ENCODE measurements around the gene MAPKAPK5. TPM values are rescaled to one million over a fixed set of nuclear protein-coding genes. Genes with fewer than 3 reads are reported as not detected.

MAPKAPK5 gene
- total RNA-seq, 1 experiment from 2014 or later: 85.7 TPM

DNA sequence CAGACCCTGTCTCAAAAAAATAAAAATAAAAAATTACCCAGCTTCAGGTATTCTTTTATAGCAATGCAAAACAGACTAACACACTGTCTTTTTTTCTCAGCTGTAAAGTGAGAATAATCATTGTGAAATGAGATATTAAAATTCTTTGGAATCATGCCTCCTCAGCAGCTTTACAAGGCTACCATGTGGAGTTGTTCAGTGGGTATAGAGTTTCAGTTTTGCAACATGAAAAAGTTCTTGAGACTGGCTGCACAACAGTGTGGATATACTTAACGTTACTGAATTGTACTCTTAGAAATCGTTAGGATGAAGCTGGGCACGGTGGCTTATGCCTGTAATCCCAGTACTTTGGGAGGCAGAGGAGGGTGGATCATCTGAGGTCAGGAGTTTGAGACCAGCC, 15.7 kb upstream of the MAPKAPK5 start:
- H2BK12ac ChIP-seq (ENCODE audit: insufficient read length, low read depth, low read length): no peak overlapping the region
- WGBS (ENCODE audit: extremely low coverage, insufficient read length, low lambda C conversion rate): no CpG with 5 or more reads among the region's 3 CpGs
- no peak overlapping the region for H3K56ac ChIP-seq (ENCODE audit: insufficient read length, low read depth, low read length)
- H3K9me3 Mint-ChIP-seq: peaks cover 0 to 11% of the 10 kb centered on the region in 2 experiments; a peak in 3 of 5 replicates
- H2BK20ac ChIP-seq (ENCODE audit: low read depth, low read length, poor library complexity, severe bottlenecking): no peak overlapping the region
- no peak overlapping the region for H3K18ac ChIP-seq (ENCODE audit: insufficient read length, low read depth, low read length)
- no peak overlapping the region for H3K4me2 ChIP-seq (ENCODE audit: insufficient read depth, insufficient read length, low read length)
- H3K9ac ChIP-seq (ENCODE audit: extremely low read depth, insufficient read length, low read length): no peak overlapping the region
- DNase-seq: no peak
- H3K14ac ChIP-seq (ENCODE audit: insufficient read depth, low read length): no peak overlapping the region
- H3K23ac ChIP-seq (ENCODE audit: insufficient read length, low read depth, low read length): no peak overlapping the region
- H3K27me3 Mint-ChIP-seq (ENCODE audit: low read depth): peaks cover 2% of the 10 kb centered on the region; the same call in 1 of the 2 replicates
- no peaks in the 10 kb centered on the region for H3K79me1 ChIP-seq (ENCODE audit: insufficient read depth, low read depth, low read length, poor library complexity, severe bottlenecking)
- no peak overlapping the region for H4K5ac ChIP-seq (ENCODE audit: insufficient read length, low read depth, low read length)
- H3K79me2 ChIP-seq (ENCODE audit: insufficient read depth, low read length): no peaks in the 10 kb centered on the region
- no peak overlapping the region for H3T11ph ChIP-seq (ENCODE audit: low read length)
- no peaks in the 10 kb centered on the region for H4K20me1 ChIP-seq (ENCODE audit: control insufficient read depth, insufficient read depth, insufficient read length)
- TF ChIP-seq, protein P1, sequence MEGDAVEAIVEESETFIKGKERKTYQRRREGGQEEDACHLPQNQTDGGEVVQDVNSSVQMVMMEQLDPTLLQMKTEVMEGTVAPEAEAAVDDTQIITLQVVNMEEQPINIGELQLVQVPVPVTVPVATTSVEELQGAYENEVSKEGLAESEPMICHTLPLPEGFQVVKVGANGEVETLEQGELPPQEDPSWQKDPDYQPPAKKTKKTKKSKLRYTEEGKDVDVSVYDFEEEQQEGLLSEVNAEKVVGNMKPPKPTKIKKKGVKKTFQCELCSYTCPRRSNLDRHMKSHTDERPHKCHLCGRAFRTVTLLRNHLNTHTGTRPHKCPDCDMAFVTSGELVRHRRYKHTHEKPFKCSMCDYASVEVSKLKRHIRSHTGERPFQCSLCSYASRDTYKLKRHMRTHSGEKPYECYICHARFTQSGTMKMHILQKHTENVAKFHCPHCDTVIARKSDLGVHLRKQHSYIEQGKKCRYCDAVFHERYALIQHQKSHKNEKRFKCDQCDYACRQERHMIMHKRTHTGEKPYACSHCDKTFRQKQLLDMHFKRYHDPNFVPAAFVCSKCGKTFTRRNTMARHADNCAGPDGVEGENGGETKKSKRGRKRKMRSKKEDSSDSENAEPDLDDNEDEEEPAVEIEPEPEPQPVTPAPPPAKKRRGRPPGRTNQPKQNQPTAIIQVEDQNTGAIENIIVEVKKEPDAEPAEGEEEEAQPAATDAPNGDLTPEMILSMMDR (conservative IDR thresholded peaks at IDR 0.05): no peak
- H2AK5ac ChIP-seq (ENCODE audit: insufficient read length, low read length): no peak overlapping the region
- no peaks in the 10 kb centered on the region for H3K27me3 ChIP-seq (ENCODE audit: insufficient read depth, low read length)
- H3K23me2 ChIP-seq (ENCODE audit: insufficient read length, low read depth, low read length, poor library complexity, severe bottlenecking): no peaks in the 10 kb centered on the region
- H3K4ac ChIP-seq (ENCODE audit: low read depth, low read length): no peak overlapping the region
- H4K8ac ChIP-seq (replicated peaks; ENCODE audit: insufficient read length, low read depth, low read length): no peak overlapping the region
- H3K4me3 Mint-ChIP-seq: no peak overlapping the region
- H3K4me1 ChIP-seq (ENCODE audit: insufficient read depth, low read length): no peaks in the 10 kb centered on the region; the same call in 1 of the 2 replicates
- no peak overlapping the region for H2AFZ ChIP-seq (ENCODE audit: low read length)
- H4K91ac ChIP-seq (ENCODE audit: insufficient read length, low read depth, low read length): no peak overlapping the region
- H3K27ac Mint-ChIP-seq: no peak overlapping the region
- peaks cover 32 to 33% of the 10 kb centered on the region in 2 experiments for H3K4me1 Mint-ChIP-seq
- no peaks in the 10 kb centered on the region for H3K9me3 ChIP-seq (ENCODE audit: control insufficient read depth, low read depth, low read length)
- no peak overlapping the region for H2BK120ac ChIP-seq (ENCODE audit: low read depth, low read length, poor library complexity, severe bottlenecking)
- no peak overlapping the region for H2BK5ac ChIP-seq (ENCODE audit: insufficient read length, low read length)
- no peaks in the 10 kb centered on the region; a peak in 1 of 7 replicates for H3K36me3 Mint-ChIP-seq (ENCODE audit: insufficient read depth in 1 of 3, low read depth in 3 of 3)
- no peak overlapping the region for H3K27ac ChIP-seq (ENCODE audit: insufficient read length, low read depth, low read length)
- no peak overlapping the region for H2BK15ac ChIP-seq (ENCODE audit: low read depth, low read length)

Measured in H9 (cell line).